HEK293 (cell line): Measurements from ENCODE around the gene EIF4E1B.

ENCODE experiments used
- KLF8 ChIP-seq: fragments of 450-650 bp; formaldehyde crosslinking; IDR thresholded peaks from 2 replicates; pipeline ENCODE4 v1.5.1; 2016; ENCODE audit warnings: missing biosample characterization, missing genetic modification characterization
- SP3 ChIP-seq: fragments of 450-650 bp; formaldehyde crosslinking; IDR thresholded peaks from 2 replicates; pipeline ENCODE4 v1.5.1; 2016; ENCODE audit warnings: missing biosample characterization, missing genetic modification characterization
- TRIM28 ChIP-seq: IDR thresholded peaks from 2 replicates; pipeline ENCODE4 v1.6.1; 2011; ENCODE audit warnings: low read length, control low read depth, borderline replicate concordance
- ZBTB48 ChIP-seq: fragments of 450-650 bp; formaldehyde crosslinking; IDR thresholded peaks from 2 replicates; pipeline ENCODE4 v1.5.1; 2016; ENCODE audit warnings: missing biosample characterization, missing genetic modification characterization
- ZEB2 ChIP-seq: fragments of 450-650 bp; formaldehyde crosslinking; IDR thresholded peaks from 2 replicates; pipeline ENCODE4 v1.5.1; 2016; ENCODE audit warnings: missing biosample characterization, missing genetic modification characterization
- ZNF324 ChIP-seq: fragments of 450-650 bp; formaldehyde crosslinking; IDR thresholded peaks from 2 replicates; pipeline ENCODE4 v1.5.1; 2016; ENCODE audit warnings: missing biosample characterization, missing genetic modification characterization
- ZNF561 ChIP-seq: fragments of 450-650 bp; IDR thresholded peaks from 2 replicates; pipeline ENCODE4 v1.5.1; 2018; ENCODE audit warnings: missing biosample characterization, missing genetic modification characterization, borderline replicate concordance
- TF ChIP-seq, protein P1 (sequence below): fragments of 450-650 bp; formaldehyde crosslinking; IDR thresholded peaks from 2 replicates; pipeline ENCODE4 v1.5.1; 2016; ENCODE audit warnings: missing biosample characterization, missing genetic modification characterization
- TF ChIP-seq, protein P2 (sequence below): fragments of 450-650 bp; formaldehyde crosslinking; IDR thresholded peaks from 2 replicates; pipeline ENCODE4 v1.5.1; 2016; ENCODE audit warnings: missing biosample characterization, missing genetic modification characterization
- TF ChIP-seq, protein P3 (sequence below): fragments of 450-650 bp; formaldehyde crosslinking; IDR thresholded peaks from 2 replicates; pipeline ENCODE4 v1.5.1; 2017; ENCODE audit warnings: missing biosample characterization, missing genetic modification characterization
- TF ChIP-seq, protein P4 (sequence below): fragments of 450-650 bp; formaldehyde crosslinking; optimal IDR thresholded peaks from 2 replicates; pipeline ENCODE3; 2016; ENCODE audit warnings: missing biosample characterization, mild to moderate bottlenecking, missing genetic modification characterization
- TF ChIP-seq, protein P5 (sequence below): fragments of 450-650 bp; formaldehyde crosslinking; IDR thresholded peaks from 2 replicates; pipeline ENCODE4 v1.5.1; 2016; ENCODE audit warnings: missing biosample characterization, missing genetic modification characterization
- TF ChIP-seq, protein P6 (sequence below): fragments of 450-650 bp; formaldehyde crosslinking; conservative IDR thresholded peaks from 2 replicates; pipeline ENCODE4 v1.5.1; 2016; ENCODE audit warnings: low read depth, missing biosample characterization, missing genetic modification characterization
- TF ChIP-seq, protein P7 (sequence below): fragments of 450-650 bp; formaldehyde crosslinking; IDR thresholded peaks from 2 replicates; pipeline ENCODE4 v1.5.1; 2016; ENCODE audit warnings: missing biosample characterization, missing genetic modification characterization
- TF ChIP-seq, protein P8 (sequence below): fragments of 450-650 bp; formaldehyde crosslinking; IDR thresholded peaks from 2 replicates; pipeline ENCODE4 v1.5.1; 2017; ENCODE audit warnings: missing biosample characterization, missing genetic modification characterization

Gene EIF4E1B

DNA sequence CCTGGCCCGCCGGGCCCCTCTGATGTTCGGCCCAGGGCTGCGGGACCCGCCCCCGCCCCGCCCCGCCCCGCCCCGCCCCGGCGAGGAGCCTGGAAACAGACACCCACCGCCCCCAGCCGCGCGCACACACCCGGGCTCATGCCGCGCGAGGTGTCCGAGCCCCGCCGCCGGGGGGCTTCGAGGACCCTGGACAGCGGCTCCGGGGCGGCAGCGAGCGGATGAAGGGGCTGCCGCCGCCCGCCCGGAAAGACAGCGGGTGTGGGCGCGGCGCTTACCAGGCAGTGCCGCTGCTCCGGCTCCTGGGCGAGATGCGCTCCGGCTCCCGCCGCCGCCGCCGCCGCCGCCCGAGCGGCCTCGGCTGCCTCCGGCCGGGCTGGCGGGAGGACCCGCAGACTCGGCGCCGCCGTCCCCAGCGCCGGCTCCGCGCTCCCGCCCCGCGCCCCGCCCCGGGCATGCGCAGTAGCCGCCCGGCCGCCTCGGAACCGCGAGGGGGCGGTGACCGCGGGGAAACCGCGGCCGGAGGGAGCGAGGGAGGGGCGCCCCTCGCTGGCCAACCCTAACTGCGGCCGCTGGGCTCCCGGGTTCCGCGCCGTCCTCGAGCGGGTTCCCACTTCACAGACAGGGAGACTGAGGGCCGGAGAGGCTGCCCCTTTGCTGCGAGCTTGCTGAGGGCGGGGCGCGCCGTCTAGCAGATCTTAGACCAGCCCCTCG lies 20.6 kb upstream of the EIF4E1B start, which contains the start of gene GPRIN1 (continued):
- TF ChIP-seq, protein P1, sequence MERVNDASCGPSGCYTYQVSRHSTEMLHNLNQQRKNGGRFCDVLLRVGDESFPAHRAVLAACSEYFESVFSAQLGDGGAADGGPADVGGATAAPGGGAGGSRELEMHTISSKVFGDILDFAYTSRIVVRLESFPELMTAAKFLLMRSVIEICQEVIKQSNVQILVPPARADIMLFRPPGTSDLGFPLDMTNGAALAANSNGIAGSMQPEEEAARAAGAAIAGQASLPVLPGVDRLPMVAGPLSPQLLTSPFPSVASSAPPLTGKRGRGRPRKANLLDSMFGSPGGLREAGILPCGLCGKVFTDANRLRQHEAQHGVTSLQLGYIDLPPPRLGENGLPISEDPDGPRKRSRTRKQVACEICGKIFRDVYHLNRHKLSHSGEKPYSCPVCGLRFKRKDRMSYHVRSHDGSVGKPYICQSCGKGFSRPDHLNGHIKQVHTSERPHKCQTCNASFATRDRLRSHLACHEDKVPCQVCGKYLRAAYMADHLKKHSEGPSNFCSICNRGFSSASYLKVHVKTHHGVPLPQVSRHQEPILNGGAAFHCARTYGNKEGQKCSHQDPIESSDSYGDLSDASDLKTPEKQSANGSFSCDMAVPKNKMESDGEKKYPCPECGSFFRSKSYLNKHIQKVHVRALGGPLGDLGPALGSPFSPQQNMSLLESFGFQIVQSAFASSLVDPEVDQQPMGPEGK, result peak; percentile 74
- TF ChIP-seq ZNF561 (tag by site-specific recombination) (peak; percentile 76; the same call in 1 of the 2 replicates), KLF8 (tag by site-specific recombination) (peak; percentile 77; the same call in 1 of the 2 replicates), SP3 (tag by site-specific recombination) (peak; percentile 62), ZEB2 (tag by site-specific recombination) (peak; percentile 82), TRIM28 (no peak), ZBTB48 (tag by site-specific recombination) (0 out of 2 replicates have a peak, but pooled peaks have one; percentile 58), ZNF324 (peak; percentile 73; the same call in 1 of the 2 replicates)
- TF ChIP-seq, protein P2, sequence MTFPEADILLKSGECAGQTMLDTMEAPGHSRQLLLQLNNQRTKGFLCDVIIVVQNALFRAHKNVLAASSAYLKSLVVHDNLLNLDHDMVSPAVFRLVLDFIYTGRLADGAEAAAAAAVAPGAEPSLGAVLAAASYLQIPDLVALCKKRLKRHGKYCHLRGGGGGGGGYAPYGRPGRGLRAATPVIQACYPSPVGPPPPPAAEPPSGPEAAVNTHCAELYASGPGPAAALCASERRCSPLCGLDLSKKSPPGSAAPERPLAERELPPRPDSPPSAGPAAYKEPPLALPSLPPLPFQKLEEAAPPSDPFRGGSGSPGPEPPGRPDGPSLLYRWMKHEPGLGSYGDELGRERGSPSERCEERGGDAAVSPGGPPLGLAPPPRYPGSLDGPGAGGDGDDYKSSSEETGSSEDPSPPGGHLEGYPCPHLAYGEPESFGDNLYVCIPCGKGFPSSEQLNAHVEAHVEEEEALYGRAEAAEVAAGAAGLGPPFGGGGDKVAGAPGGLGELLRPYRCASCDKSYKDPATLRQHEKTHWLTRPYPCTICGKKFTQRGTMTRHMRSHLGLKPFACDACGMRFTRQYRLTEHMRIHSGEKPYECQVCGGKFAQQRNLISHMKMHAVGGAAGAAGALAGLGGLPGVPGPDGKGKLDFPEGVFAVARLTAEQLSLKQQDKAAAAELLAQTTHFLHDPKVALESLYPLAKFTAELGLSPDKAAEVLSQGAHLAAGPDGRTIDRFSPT, result no peak
- TF ChIP-seq, protein P3, sequence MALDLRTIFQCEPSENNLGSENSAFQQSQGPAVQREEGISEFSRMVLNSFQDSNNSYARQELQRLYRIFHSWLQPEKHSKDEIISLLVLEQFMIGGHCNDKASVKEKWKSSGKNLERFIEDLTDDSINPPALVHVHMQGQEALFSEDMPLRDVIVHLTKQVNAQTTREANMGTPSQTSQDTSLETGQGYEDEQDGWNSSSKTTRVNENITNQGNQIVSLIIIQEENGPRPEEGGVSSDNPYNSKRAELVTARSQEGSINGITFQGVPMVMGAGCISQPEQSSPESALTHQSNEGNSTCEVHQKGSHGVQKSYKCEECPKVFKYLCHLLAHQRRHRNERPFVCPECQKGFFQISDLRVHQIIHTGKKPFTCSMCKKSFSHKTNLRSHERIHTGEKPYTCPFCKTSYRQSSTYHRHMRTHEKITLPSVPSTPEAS (tag by site-specific recombination), result 0 out of 2 replicates have a peak, but pooled peaks have one; percentile 14
- TF ChIP-seq, protein P4, sequence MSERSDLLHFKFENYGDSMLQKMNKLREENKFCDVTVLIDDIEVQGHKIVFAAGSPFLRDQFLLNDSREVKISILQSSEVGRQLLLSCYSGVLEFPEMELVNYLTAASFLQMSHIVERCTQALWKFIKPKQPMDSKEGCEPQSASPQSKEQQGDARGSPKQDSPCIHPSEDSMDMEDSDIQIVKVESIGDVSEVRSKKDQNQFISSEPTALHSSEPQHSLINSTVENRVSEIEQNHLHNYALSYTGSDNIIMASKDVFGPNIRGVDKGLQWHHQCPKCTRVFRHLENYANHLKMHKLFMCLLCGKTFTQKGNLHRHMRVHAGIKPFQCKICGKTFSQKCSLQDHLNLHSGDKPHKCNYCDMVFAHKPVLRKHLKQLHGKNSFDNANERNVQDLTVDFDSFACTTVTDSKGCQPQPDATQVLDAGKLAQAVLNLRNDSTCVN, result peak; percentile 67
- TF ChIP-seq, protein P5, sequence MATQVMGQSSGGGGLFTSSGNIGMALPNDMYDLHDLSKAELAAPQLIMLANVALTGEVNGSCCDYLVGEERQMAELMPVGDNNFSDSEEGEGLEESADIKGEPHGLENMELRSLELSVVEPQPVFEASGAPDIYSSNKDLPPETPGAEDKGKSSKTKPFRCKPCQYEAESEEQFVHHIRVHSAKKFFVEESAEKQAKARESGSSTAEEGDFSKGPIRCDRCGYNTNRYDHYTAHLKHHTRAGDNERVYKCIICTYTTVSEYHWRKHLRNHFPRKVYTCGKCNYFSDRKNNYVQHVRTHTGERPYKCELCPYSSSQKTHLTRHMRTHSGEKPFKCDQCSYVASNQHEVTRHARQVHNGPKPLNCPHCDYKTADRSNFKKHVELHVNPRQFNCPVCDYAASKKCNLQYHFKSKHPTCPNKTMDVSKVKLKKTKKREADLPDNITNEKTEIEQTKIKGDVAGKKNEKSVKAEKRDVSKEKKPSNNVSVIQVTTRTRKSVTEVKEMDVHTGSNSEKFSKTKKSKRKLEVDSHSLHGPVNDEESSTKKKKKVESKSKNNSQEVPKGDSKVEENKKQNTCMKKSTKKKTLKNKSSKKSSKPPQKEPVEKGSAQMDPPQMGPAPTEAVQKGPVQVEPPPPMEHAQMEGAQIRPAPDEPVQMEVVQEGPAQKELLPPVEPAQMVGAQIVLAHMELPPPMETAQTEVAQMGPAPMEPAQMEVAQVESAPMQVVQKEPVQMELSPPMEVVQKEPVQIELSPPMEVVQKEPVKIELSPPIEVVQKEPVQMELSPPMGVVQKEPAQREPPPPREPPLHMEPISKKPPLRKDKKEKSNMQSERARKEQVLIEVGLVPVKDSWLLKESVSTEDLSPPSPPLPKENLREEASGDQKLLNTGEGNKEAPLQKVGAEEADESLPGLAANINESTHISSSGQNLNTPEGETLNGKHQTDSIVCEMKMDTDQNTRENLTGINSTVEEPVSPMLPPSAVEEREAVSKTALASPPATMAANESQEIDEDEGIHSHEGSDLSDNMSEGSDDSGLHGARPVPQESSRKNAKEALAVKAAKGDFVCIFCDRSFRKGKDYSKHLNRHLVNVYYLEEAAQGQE (tag by site-specific recombination), result peak; percentile 41
- TF ChIP-seq, protein P6, sequence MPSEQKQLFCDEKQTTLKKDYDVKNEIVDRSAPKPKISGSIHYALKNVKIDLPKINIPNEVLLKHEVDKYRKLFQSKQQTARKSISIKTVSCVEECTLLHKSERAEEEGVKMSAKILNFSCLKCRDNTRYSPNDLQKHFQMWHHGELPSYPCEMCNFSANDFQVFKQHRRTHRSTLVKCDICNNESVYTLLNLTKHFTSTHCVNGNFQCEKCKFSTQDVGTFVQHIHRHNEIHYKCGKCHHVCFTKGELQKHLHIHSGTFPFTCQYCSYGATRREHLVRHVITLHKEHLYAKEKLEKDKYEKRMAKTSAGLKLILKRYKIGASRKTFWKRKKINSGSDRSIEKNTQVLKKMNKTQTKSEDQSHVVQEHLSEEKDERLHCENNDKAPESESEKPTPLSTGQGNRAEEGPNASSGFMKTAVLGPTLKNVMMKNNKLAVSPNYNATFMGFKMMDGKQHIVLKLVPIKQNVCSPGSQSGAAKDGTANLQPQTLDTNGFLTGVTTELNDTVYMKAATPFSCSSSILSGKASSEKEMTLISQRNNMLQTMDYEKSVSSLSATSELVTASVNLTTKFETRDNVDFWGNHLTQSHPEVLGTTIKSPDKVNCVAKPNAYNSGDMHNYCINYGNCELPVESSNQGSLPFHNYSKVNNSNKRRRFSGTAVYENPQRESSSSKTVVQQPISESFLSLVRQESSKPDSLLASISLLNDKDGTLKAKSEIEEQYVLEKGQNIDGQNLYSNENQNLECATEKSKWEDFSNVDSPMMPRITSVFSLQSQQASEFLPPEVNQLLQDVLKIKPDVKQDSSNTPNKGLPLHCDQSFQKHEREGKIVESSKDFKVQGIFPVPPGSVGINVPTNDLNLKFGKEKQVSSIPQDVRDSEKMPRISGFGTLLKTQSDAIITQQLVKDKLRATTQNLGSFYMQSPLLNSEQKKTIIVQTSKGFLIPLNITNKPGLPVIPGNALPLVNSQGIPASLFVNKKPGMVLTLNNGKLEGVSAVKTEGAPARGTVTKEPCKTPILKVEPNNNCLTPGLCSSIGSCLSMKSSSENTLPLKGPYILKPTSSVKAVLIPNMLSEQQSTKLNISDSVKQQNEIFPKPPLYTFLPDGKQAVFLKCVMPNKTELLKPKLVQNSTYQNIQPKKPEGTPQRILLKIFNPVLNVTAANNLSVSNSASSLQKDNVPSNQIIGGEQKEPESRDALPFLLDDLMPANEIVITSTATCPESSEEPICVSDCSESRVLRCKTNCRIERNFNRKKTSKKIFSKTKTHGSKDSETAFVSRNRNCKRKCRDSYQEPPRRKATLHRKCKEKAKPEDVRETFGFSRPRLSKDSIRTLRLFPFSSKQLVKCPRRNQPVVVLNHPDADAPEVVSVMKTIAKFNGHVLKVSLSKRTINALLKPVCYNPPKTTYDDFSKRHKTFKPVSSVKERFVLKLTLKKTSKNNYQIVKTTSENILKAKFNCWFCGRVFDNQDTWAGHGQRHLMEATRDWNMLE (tag by site-specific recombination), result no peak
- TF ChIP-seq, protein P7, sequence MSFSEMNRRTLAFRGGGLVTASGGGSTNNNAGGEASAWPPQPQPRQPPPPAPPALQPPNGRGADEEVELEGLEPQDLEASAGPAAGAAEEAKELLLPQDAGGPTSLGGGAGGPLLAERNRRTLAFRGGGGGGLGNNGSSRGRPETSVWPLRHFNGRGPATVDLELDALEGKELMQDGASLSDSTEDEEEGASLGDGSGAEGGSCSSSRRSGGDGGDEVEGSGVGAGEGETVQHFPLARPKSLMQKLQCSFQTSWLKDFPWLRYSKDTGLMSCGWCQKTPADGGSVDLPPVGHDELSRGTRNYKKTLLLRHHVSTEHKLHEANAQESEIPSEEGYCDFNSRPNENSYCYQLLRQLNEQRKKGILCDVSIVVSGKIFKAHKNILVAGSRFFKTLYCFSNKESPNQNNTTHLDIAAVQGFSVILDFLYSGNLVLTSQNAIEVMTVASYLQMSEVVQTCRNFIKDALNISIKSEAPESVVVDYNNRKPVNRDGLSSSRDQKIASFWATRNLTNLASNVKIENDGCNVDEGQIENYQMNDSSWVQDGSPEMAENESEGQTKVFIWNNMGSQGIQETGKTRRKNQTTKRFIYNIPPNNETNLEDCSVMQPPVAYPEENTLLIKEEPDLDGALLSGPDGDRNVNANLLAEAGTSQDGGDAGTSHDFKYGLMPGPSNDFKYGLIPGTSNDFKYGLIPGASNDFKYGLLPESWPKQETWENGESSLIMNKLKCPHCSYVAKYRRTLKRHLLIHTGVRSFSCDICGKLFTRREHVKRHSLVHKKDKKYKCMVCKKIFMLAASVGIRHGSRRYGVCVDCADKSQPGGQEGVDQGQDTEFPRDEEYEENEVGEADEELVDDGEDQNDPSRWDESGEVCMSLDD (tag by site-specific recombination), result peak; percentile 69; the same call in 1 of the 2 replicates
- TF ChIP-seq, protein P8, sequence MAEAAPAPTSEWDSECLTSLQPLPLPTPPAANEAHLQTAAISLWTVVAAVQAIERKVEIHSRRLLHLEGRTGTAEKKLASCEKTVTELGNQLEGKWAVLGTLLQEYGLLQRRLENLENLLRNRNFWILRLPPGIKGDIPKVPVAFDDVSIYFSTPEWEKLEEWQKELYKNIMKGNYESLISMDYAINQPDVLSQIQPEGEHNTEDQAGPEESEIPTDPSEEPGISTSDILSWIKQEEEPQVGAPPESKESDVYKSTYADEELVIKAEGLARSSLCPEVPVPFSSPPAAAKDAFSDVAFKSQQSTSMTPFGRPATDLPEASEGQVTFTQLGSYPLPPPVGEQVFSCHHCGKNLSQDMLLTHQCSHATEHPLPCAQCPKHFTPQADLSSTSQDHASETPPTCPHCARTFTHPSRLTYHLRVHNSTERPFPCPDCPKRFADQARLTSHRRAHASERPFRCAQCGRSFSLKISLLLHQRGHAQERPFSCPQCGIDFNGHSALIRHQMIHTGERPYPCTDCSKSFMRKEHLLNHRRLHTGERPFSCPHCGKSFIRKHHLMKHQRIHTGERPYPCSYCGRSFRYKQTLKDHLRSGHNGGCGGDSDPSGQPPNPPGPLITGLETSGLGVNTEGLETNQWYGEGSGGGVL (tag by site-specific recombination), result peak; percentile 67
